Gastrocnemius medialis (tissue), 4 donors: ENCODE data around the gene CDH5. TPM values are rescaled to one million over a fixed set of nuclear protein-coding genes. Genes with fewer than 3 reads are reported as not detected.

ENCODE experiments used
- ATAC-seq, 2 donors: fragments of 150-250 bp; one replicate each; pipeline ENCODE4 v1.9.1; 2016
- DNase-seq, 2 donors: peaks; one replicate each; pipeline ENCODE4 v3.0.0-alpha.2; 2019
- H3K27ac ChIP-seq, 4 donors: fragments of 200-600 bp; sonication (generic); 1 replicate in 1 of 4; 2 replicates in 3 of 4; pipeline ENCODE4 v1.5.1; 2016 to 2018; ENCODE audit warnings: mild to moderate bottlenecking in 2 of 4, moderate library complexity in 1 of 4
- H3K27me3 ChIP-seq, 3 donors: fragments of 200-600 bp; sonication (generic) in 2 of 3; 1 replicate in 1 of 3; 2 replicates in 2 of 3; pipeline versions ENCODE4 v1.5.1 to v1.6.0; 2016 to 2019; ENCODE audit warnings: mild to moderate bottlenecking in 1 of 3, moderate library complexity in 1 of 3
- H3K36me3 ChIP-seq, 2 donors: fragments of 200-600 bp; sonication (generic) in 1 of 2; one replicate each; pipeline ENCODE4 v1.5.1; 2017 to 2018
- H3K4me1 ChIP-seq, 2 donors: fragments of 200-600 bp; sonication (generic) in 1 of 2; one replicate each; pipeline ENCODE4 v1.5.1; 2016 to 2017; ENCODE audit warnings: mild to moderate bottlenecking in 2 of 2
- H3K4me3 ChIP-seq, 4 donors: fragments of 200-600 bp; sonication (generic) in 3 of 4; 1 replicate in 1 of 4; 2 replicates in 3 of 4; pipeline ENCODE4 v1.5.1; 2016 to 2019; ENCODE audit warnings: mild to moderate bottlenecking in 2 of 4
- H3K9me3 ChIP-seq, 3 donors: fragments of 200-600 bp; sonication (generic) in 2 of 3; 1 replicate in 1 of 3; 2 replicates in 2 of 3; pipeline ENCODE4 v1.5.1; 2016 to 2019
- CTCF ChIP-seq, 5 experiments: fragments of 450-650 bp in 3 of 5; fragments of 200-600 bp in 2 of 5; sonication (generic) in 2 of 5; IDR thresholded peaks in 4 of 5; conservative IDR thresholded peaks in 1 of 5; 1 replicate in 4 of 5; 2 replicates in 1 of 5; pipeline ENCODE4 v1.5.1; 2016 to 2019; ENCODE audit warnings: antibody characterized with exemption in 5 of 5, mild to moderate bottlenecking in 3 of 5, moderate library complexity in 3 of 5
- POLR2A ChIP-seq, 2 donors: fragments of 450-650 bp; IDR thresholded peaks; one replicate each; pipeline ENCODE4 v1.6.1; 2017; ENCODE audit warnings: antibody characterized with exemption in 2 of 2, mild to moderate bottlenecking in 2 of 2, moderate library complexity in 2 of 2
- in situ Hi-C, 4 donors: fragments of 200-750 bp; cut with MboI; loops; one replicate each; pipeline versions ENCODE4 v1.15.0 to v1.8.0; 2017; ENCODE audit warnings: low sequenced_read_pairs in 4 of 4
- intact Hi-C: fragments of 100-400 bp; cut with DNase I; formaldehyde crosslinking; loops from one replicate; pipeline ENCODE4 v1.15.1; 2023; ENCODE audit warnings: low total_unique reads
- total RNA-seq, 4 donors: library from RNA; depleted of rRNA; stranded (reverse); fragments of >200 nt; gene quantifications; one replicate each; pipeline versions ENCODE4 v1.1.0 to v1.2.3, GENCODE V29; 2016

CDH5 gene
- total RNA-seq, 4 donors from 2014 or later = 24.3 to 37.4 (median 31.7) TPM

DNA sequence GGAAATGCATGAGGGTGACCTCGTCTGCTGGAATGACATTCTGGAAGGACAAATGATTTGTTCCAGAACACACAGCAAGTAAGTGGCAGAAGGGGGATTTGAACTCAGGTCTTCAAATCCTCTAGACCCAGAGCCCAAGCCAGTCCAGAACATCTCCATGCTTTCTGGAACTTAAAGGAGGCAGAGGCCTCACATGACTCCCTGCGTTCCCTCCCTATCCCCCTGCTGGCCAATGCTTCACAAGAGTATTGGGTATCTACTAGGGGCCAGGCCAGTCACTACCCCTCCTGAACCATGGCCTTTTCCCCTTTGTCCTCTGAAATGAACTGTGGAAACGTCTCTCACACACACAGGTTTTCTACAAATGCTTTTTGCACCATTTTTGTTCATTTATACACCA is 53.0 kb downstream of the CDH5 start:
- Histone ChIP-seq H3K4me1 (no peaks in the 10 kb centered on the region), H3K27ac (no peak overlapping the region), H3K9me3 (no peaks in the 10 kb centered on the region), H3K36me3 (no peaks in the 10 kb centered on the region), H3K27me3 (peaks cover 2 to 4% (median 3%) of the 10 kb centered on the region in 3 donors), H3K4me3 (no peak overlapping the region)
- DNase-seq (no peak), ATAC-seq (no peak)
- in situ Hi-C loops = loop anchor here in 3 of 4 donors (10.0 to 25.0 kb wide), 4 partner anchors 55 to 445 kb away; no protein-coding TSS in a partner anchor
- intact Hi-C loops = no loop called here
- TF ChIP-seq POLR2A (IDR thresholded peaks at IDR 0.05) = no peak
- no peak for TF ChIP-seq CTCF (IDR thresholded peaks at IDR 0.05 in 4 of 5, conservative IDR thresholded peaks at IDR 0.05 in 1 of 5)

- no peak overlapping the region for H3K4me3 ChIP-seq
- no peak for DNase-seq
- intact Hi-C loops = no loop called here
- H3K27me3 ChIP-seq = peaks cover 5 to 8% (median 6%) of the 10 kb centered on the region in 3 donors
- ATAC-seq = no peak
- H3K9me3 ChIP-seq = no peaks in the 10 kb centered on the region
- no peaks in the 10 kb centered on the region for H3K36me3 ChIP-seq
- in situ Hi-C loops = loop anchor here in 1 of 4 donors (25.0 kb wide), 1 partner anchor 442 kb away; no protein-coding TSS in a partner anchor
- no peaks in the 10 kb centered on the region for H3K4me1 ChIP-seq
- TF ChIP-seq CTCF (IDR thresholded peaks at IDR 0.05 in 4 of 5, conservative IDR thresholded peaks at IDR 0.05 in 1 of 5) (no peak), POLR2A (IDR thresholded peaks at IDR 0.05) (no peak)
- H3K27ac ChIP-seq = no peak overlapping the region
Observed at GRCh38 chr16:66420396-66420795, 53.9 kb downstream of the CDH5 start.

- ATAC-seq = no peak
- H3K4me1 ChIP-seq = peaks cover 0 to 4% of the 10 kb centered on the region in 2 donors
- TF ChIP-seq POLR2A (IDR thresholded peaks at IDR 0.05) (no peak), CTCF (IDR thresholded peaks at IDR 0.05 in 4 of 5, conservative IDR thresholded peaks at IDR 0.05 in 1 of 5) (no peak)
- in situ Hi-C loops = loop anchor here in 1 of 4 donors (25.0 kb wide), 1 partner anchor 440 kb away; no protein-coding TSS in a partner anchor
- H3K27me3 ChIP-seq = peaks cover 16 to 20% (median 17%) of the 10 kb centered on the region in 3 donors
- no peak for DNase-seq
- H3K27ac ChIP-seq = no peak overlapping the region
- H3K4me3 ChIP-seq = no peak overlapping the region
- no peaks in the 10 kb centered on the region for H3K36me3 ChIP-seq
- intact Hi-C loops = no loop called here
- H3K9me3 ChIP-seq = no peaks in the 10 kb centered on the region
Observed at GRCh38 chr16:66421891-66422290, 55.4 kb downstream of the CDH5 start.

DNA sequence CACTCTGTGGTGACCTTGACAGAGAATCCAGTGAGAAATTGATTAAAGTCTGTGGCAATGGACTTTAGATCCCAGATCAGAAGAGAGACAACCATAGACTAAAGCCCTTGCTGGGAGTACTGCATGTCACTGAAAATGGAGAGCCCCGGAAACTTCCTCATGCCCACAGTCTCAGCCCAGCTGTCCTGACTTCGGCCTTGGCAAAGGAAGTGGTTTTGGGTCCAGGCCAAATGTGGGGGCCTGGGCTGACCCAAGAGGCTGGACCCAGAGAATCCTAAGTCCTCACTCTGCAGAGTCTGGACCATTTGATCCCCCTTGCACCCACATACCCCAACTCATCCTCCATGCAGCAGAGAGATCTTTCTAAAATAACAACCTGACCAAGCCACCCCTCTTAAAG is 55.9 kb downstream of the CDH5 start:
- intact Hi-C loops = no loop called here
- in situ Hi-C loops = loop anchor here in 1 of 4 donors (25.0 kb wide), 1 partner anchor 440 kb away; no protein-coding TSS in a partner anchor
- peaks cover 14 to 20% (median 17%) of the 10 kb centered on the region in 3 donors for H3K27me3 ChIP-seq
- H3K9me3 ChIP-seq = no peaks in the 10 kb centered on the region
- DNase-seq (no peak), ATAC-seq (no peak)
- no peak overlapping the region for H3K4me3 ChIP-seq
- H3K36me3 ChIP-seq = no peaks in the 10 kb centered on the region
- TF ChIP-seq POLR2A (IDR thresholded peaks at IDR 0.05) = no peak
- no peak for TF ChIP-seq CTCF (IDR thresholded peaks at IDR 0.05 in 4 of 5, conservative IDR thresholded peaks at IDR 0.05 in 1 of 5)
- H3K4me1 ChIP-seq = peaks cover 0 to 4% of the 10 kb centered on the region in 2 donors
- H3K27ac ChIP-seq = no peak overlapping the region

- Histone ChIP-seq H3K4me1 (peaks cover 0 to 9% of the 10 kb centered on the region in 2 donors), H3K27me3 (peaks cover 14 to 28% (median 21%) of the 10 kb centered on the region in 3 donors), H3K4me3 (no peak overlapping the region), H3K9me3 (no peaks in the 10 kb centered on the region), H3K36me3 (no peaks in the 10 kb centered on the region), H3K27ac (no peak overlapping the region)
- DNase-seq = no peak
- intact Hi-C loops = no loop called here
- in situ Hi-C loops = loop anchor here in 1 of 4 donors (25.0 kb wide), 1 partner anchor 439 kb away; no protein-coding TSS in a partner anchor
- TF ChIP-seq CTCF (IDR thresholded peaks at IDR 0.05 in 4 of 5, conservative IDR thresholded peaks at IDR 0.05 in 1 of 5) (no peak), POLR2A (IDR thresholded peaks at IDR 0.05) (no peak)
- ATAC-seq = no peak
Observed at GRCh38 chr16:66423177-66423576, 56.7 kb downstream of the CDH5 start.
